WI38 (cell line): ENCODE data around the gene VRK2.

Source experiments
- H3K4me3 ChIP-seq: 2 replicates; pipeline ENCODE4 v1.5.1; 2011; ENCODE audit warnings: low read depth, mild to moderate bottlenecking, control low read depth, low read length
- CTCF ChIP-seq: IDR thresholded peaks from 2 replicates; pipeline ENCODE4 v1.5.1; 2012; ENCODE audit warnings: low read depth, mild to moderate bottlenecking, control low read depth, low read length

VRK2 gene

GRCh38 chr2:58051445-58051844 is 4.8 kb downstream of the VRK2 start:
- H3K4me3 ChIP-seq, result no peak overlapping the region
- no peak for TF ChIP-seq CTCF

GRCh38 chr2:58052978-58053377 is 6.4 kb downstream of the VRK2 start:
- H3K4me3 ChIP-seq, result no peak overlapping the region
- TF ChIP-seq CTCF, result no peak

GRCh38 chr2:58054264-58054663 is 7.7 kb downstream of the VRK2 start:
- no peak overlapping the region for H3K4me3 ChIP-seq
- no peak for TF ChIP-seq CTCF

GRCh38 chr2:58055033-58055786 is 8.6 kb downstream of the VRK2 start:
- no peak overlapping the region for H3K4me3 ChIP-seq
- no peak for TF ChIP-seq CTCF

GRCh38 chr2:58056192-58056916 is 9.7 kb downstream of the VRK2 start:
- no peak overlapping the region for H3K4me3 ChIP-seq
- TF ChIP-seq CTCF, result no peak

- no peak for TF ChIP-seq CTCF
- no peak overlapping the region for H3K4me3 ChIP-seq
Observed at GRCh38 chr2:58057707-58058530, 11.3 kb downstream of the VRK2 start.

GRCh38 chr2:58063641-58064040 is 17.0 kb downstream of the VRK2 start:
- no peak for TF ChIP-seq CTCF
- H3K4me3 ChIP-seq, result no peak overlapping the region
